HG03378 (cell line): ENCODE results near the gene OLFML2A.
"Not testable (repeated sequence)": the region's sequence is repeated elsewhere in the genome, so short reads cannot be mapped to it uniquely, and the experiment has no call there.

Experiments used
- ATAC-seq: cut with Tn5 transposase; IDR thresholded peaks from one replicate; pipeline ENCODE4 v1.9.1; 2021; ENCODE audit warnings: mild to moderate bottlenecking, moderate library complexity; ENCODE audit not compliant: unreplicated experiment

The OLFML2A gene

GRCh38 chr9:124776954-124777648 lies at the start of gene OLFML2A:
Gene OLFML2A (plus strand): TSS chr9:124777133. CDS start chr9:124777271, 138 bp downstream.
- no peak for ATAC-seq

GRCh38 chr9:124730772-124731171 lies 46.2 kb upstream of the OLFML2A start:
- no peak for ATAC-seq

GRCh38 chr9:124733964-124734740 lies 42.8 kb upstream of the OLFML2A start:
- no peak for ATAC-seq

- not testable (repeated sequence) for ATAC-seq
Measured at GRCh38 chr9:124734741-124735083, 42.2 kb upstream of the OLFML2A start.

GRCh38 chr9:124735121-124735520 lies 41.8 kb upstream of the OLFML2A start:
- no peak for ATAC-seq

- not testable (repeated sequence) for ATAC-seq
Measured at GRCh38 chr9:124738075-124738474, 38.9 kb upstream of the OLFML2A start.

- ATAC-seq: no peak
Measured at GRCh38 chr9:124739360-124739759, 37.6 kb upstream of the OLFML2A start.

GRCh38 chr9:124741149-124741548 lies 35.8 kb upstream of the OLFML2A start:
- no peak for ATAC-seq

GRCh38 chr9:124741662-124742061 lies 35.3 kb upstream of the OLFML2A start:
- no peak for ATAC-seq

- no peak for ATAC-seq
Measured at GRCh38 chr9:124742940-124743339, 34.0 kb upstream of the OLFML2A start.

- no peak for ATAC-seq
Measured at GRCh38 chr9:124743686-124744348, 33.1 kb upstream of the OLFML2A start.

GRCh38 chr9:124747065-124747464 lies 29.9 kb upstream of the OLFML2A start:
- ATAC-seq: no peak

GRCh38 chr9:124749284-124749683 lies 27.6 kb upstream of the OLFML2A start:
- ATAC-seq: no peak

GRCh38 chr9:124749781-124750180 lies 27.2 kb upstream of the OLFML2A start:
- no peak for ATAC-seq

GRCh38 chr9:124752967-124753366 lies 24.0 kb upstream of the OLFML2A start:
- no peak for ATAC-seq

- no peak for ATAC-seq
Measured at GRCh38 chr9:124754289-124754688, 22.6 kb upstream of the OLFML2A start.

GRCh38 chr9:124755061-124755460 lies 21.9 kb upstream of the OLFML2A start:
- ATAC-seq: no peak

GRCh38 chr9:124756011-124756410 lies 20.9 kb upstream of the OLFML2A start:
- ATAC-seq: no peak

GRCh38 chr9:124757616-124758015 lies 19.3 kb upstream of the OLFML2A start:
- no peak for ATAC-seq

GRCh38 chr9:124758061-124758460 lies 18.9 kb upstream of the OLFML2A start:
- ATAC-seq: no peak

- ATAC-seq: no peak
Measured at GRCh38 chr9:124758691-124759090, 18.2 kb upstream of the OLFML2A start.

GRCh38 chr9:124759327-124759726 lies 17.6 kb upstream of the OLFML2A start:
- ATAC-seq: no peak
